SU-DHL-6 (cell line): ENCODE measurements around the gene SESN1.

Experiments
- H2AFZ ChIP-seq: fragments of 200-600 bp; sonication (generic); 2 replicates; pipeline ENCODE4 v1.6.1; 2014; ENCODE audit warnings: low read depth, mild to moderate bottlenecking, moderate library complexity, mixed read lengths, antibody characterized with exemption, low read length; ENCODE audit not compliant: severe bottlenecking
- H3F3A ChIP-seq: fragments of 200-600 bp; shearing (Covaris generic); 2 replicates; pipeline ENCODE4 v1.6.0; 2016; ENCODE audit warnings: antibody characterized with exemption, mild to moderate bottlenecking; ENCODE audit not compliant: insufficient read depth
- H3K27ac ChIP-seq: fragments of 200-600 bp; sonication (generic); 2 replicates; pipeline ENCODE4 v1.5.1; 2016; ENCODE audit warnings: low read depth, mild to moderate bottlenecking, low read length, moderate library complexity, mixed read lengths
- H3K27me3 ChIP-seq: fragments of 200-600 bp; sonication (generic), shearing (Covaris generic); 2 replicates; pipeline ENCODE4 v1.6.0; 2014; ENCODE audit warnings: mild to moderate bottlenecking, low read length
- H3K36me3 ChIP-seq: fragments of 200-600 bp; sonication (generic); 2 replicates; pipeline ENCODE4 v1.6.1; 2014; ENCODE audit warnings: mild to moderate bottlenecking, low read length, mixed read lengths
- H3K4me2 ChIP-seq: fragments of 300-600, 200-600 bp; shearing (Covaris generic), sonication (generic); 2 replicates; pipeline ENCODE4 v1.6.0; 2014; ENCODE audit warnings: low read length, low read depth, mild to moderate bottlenecking; ENCODE audit not compliant: poor library complexity, severe bottlenecking
- H3K4me3 ChIP-seq: fragments of 200-600 bp; sonication (generic); 2 replicates; pipeline ENCODE4 v1.5.1; 2014; ENCODE audit warnings: antibody characterized with exemption, low read length, mild to moderate bottlenecking, mixed read lengths; ENCODE audit not compliant: insufficient read depth, poor library complexity, severe bottlenecking
- H3K79me2 ChIP-seq: fragments of 200-600 bp; sonication (generic); 2 replicates; pipeline ENCODE4 v1.6.1; 2014; ENCODE audit warnings: mild to moderate bottlenecking, low read length, moderate library complexity; ENCODE audit not compliant: insufficient read depth
- H3K9ac ChIP-seq: fragments of 200-600 bp; sonication (generic); 2 replicates; pipeline ENCODE4 v1.7.0; 2014; ENCODE audit warnings: mild to moderate bottlenecking, low read length
- H3K9me2 ChIP-seq: fragments of 200-600 bp; sonication (generic); replicated peaks from 2 replicates; pipeline ENCODE4 v1.6.1; 2014; ENCODE audit warnings: low read length; ENCODE audit not compliant: insufficient read depth
- H3K9me3 ChIP-seq: fragments of 200-600 bp; sonication (generic); 2 replicates; pipeline ENCODE4 v1.6.1; 2014; ENCODE audit warnings: low read length, mixed read lengths; ENCODE audit not compliant: insufficient read depth
- H4K20me1 ChIP-seq: fragments of 200-600 bp; sonication (generic); 2 replicates; pipeline ENCODE4 v1.6.1; 2014; ENCODE audit warnings: low read depth, mild to moderate bottlenecking, antibody characterized with exemption, low read length, moderate library complexity, mixed read lengths
- EZH2phosphoT487 ChIP-seq: fragments of 200-600 bp; sonication (generic), shearing (Covaris generic); conservative IDR thresholded peaks from 2 replicates; pipeline ENCODE4 v1.6.1; 2018; ENCODE audit warnings: mild to moderate bottlenecking, antibody characterized with exemption, low read length, moderate library complexity, mixed read lengths
- TF ChIP-seq, protein P1 (sequence below): fragments of 200-600 bp; sonication (generic); IDR thresholded peaks from one replicate; pipeline ENCODE4 v1.5.1; 2017; ENCODE audit warnings: antibody characterized with exemption, mild to moderate bottlenecking, low read length, moderate library complexity; ENCODE audit not compliant: insufficient read depth, poor library complexity, severe bottlenecking

SESN1 gene

GRCh38 chr6:109006818-109007217 is 87.8 kb downstream of the SESN1 start:
- no peaks in the 10 kb centered on the region for H3K79me2 ChIP-seq
- TF ChIP-seq, protein P1, sequence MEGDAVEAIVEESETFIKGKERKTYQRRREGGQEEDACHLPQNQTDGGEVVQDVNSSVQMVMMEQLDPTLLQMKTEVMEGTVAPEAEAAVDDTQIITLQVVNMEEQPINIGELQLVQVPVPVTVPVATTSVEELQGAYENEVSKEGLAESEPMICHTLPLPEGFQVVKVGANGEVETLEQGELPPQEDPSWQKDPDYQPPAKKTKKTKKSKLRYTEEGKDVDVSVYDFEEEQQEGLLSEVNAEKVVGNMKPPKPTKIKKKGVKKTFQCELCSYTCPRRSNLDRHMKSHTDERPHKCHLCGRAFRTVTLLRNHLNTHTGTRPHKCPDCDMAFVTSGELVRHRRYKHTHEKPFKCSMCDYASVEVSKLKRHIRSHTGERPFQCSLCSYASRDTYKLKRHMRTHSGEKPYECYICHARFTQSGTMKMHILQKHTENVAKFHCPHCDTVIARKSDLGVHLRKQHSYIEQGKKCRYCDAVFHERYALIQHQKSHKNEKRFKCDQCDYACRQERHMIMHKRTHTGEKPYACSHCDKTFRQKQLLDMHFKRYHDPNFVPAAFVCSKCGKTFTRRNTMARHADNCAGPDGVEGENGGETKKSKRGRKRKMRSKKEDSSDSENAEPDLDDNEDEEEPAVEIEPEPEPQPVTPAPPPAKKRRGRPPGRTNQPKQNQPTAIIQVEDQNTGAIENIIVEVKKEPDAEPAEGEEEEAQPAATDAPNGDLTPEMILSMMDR = no peak
- TF ChIP-seq EZH2phosphoT487 = no peak
- H3F3A ChIP-seq = peaks cover 11% of the 10 kb centered on the region
- no peaks in the 10 kb centered on the region for H3K36me3 ChIP-seq
- H3K27me3 ChIP-seq = no peaks in the 10 kb centered on the region
- H3K4me3 ChIP-seq = no peak overlapping the region
- H3K9me3 ChIP-seq = no peaks in the 10 kb centered on the region
- no peaks in the 10 kb centered on the region for H4K20me1 ChIP-seq
- no peak overlapping the region for H2AFZ ChIP-seq
- no peak overlapping the region for H3K4me2 ChIP-seq
- H3K9me2 ChIP-seq = no peaks in the 10 kb centered on the region
- H3K9ac ChIP-seq = no peak overlapping the region
- no peak overlapping the region for H3K27ac ChIP-seq

DNA sequence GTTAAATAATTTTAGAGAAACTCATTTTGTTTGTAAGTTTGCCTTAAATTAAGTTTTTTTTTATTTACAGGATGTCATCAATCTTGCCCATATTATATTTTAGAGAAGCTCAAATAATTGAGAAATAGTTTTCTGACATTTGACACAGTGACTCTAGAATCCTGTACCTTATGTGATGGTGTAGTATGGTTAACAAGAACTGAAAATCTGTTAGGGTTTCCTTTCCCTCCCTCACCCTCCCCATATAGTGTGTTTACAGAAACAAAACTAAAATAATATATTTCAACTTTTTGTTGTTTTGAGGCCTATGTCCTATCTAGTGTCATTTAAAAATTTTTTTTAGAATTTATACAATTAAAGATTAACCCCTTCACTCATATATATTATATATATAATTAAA is 91.8 kb downstream of the SESN1 start:
- Histone ChIP-seq H3F3A (no peaks in the 10 kb centered on the region), H3K27me3 (no peaks in the 10 kb centered on the region), H3K9me2 (no peaks in the 10 kb centered on the region), H3K9me3 (no peaks in the 10 kb centered on the region), H3K4me3 (no peak overlapping the region), H3K27ac (no peak overlapping the region), H3K79me2 (no peaks in the 10 kb centered on the region), H2AFZ (no peak overlapping the region), H3K4me2 (no peak overlapping the region), H3K36me3 (no peaks in the 10 kb centered on the region), H3K9ac (no peak overlapping the region), H4K20me1 (no peaks in the 10 kb centered on the region)
- TF ChIP-seq EZH2phosphoT487 = no peak
- TF ChIP-seq, protein P1 = no peak

DNA sequence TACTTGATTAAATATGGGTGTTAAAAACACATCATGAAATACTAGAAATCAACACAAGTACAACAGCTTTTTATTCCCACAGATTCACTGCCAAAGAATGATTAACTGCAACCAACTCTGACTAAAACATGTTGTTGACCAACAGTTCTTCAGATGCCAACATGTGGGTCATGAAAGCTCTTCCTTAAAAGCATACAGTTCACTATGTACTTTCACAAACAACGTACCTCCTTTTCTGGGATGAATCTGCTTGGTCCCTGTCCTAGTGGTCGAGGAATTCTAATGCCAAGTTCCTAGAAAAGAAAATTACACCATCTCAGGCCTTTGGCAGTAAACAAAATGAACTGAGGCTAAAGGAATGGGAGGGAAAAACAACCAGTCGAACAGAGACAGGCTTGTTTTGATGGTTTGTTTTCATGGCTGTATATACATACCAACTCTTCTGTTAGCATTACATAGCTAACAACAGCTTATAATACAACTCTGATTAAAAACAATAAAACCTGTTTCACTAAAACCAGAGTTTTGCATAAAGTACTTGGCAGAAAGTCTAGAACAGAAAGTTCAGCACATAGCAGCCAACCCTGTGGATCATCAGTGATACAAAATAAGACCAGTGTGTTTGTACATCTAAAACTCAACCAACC is 92.5 kb downstream of the SESN1 start:
- H3K9me3 ChIP-seq = no peaks in the 10 kb centered on the region
- no peak overlapping the region for H2AFZ ChIP-seq
- H3K79me2 ChIP-seq = no peaks in the 10 kb centered on the region
- TF ChIP-seq, protein P1 = no peak
- TF ChIP-seq EZH2phosphoT487 = no peak
- no peaks in the 10 kb centered on the region for H3K9me2 ChIP-seq
- no peaks in the 10 kb centered on the region for H3K36me3 ChIP-seq
- H3F3A ChIP-seq = no peaks in the 10 kb centered on the region
- H3K27ac ChIP-seq = no peak overlapping the region
- no peak overlapping the region for H3K4me3 ChIP-seq
- no peak overlapping the region for H3K4me2 ChIP-seq
- no peaks in the 10 kb centered on the region for H4K20me1 ChIP-seq
- H3K27me3 ChIP-seq = no peaks in the 10 kb centered on the region
- H3K9ac ChIP-seq = no peak overlapping the region
